SK-N-MC (cell line): ENCODE measurements around the gene AADAC.
"Not testable (repeated sequence)": the region's sequence is repeated elsewhere in the genome, so short reads cannot be mapped to it uniquely, and the experiment has no call there.

ENCODE experiments used
- DNase-seq: peaks from one replicate; pipeline ENCODE4 v3.0.0-alpha.2; 2011; ENCODE audit warnings: low read depth, low spot score
- H3K27ac ChIP-seq: fragments of 200-600 bp; sonication (generic); 2 replicates; pipeline ENCODE4 v1.5.1; 2016; ENCODE audit warnings: mixed run types
- H3K36me3 ChIP-seq: fragments of 200-600 bp; sonication (generic); 2 replicates; pipeline ENCODE4 v1.6.1; 2017; ENCODE audit warnings: antibody characterized with exemption, low read length, mixed read lengths; ENCODE audit not compliant: insufficient read depth
- H3K4me3 ChIP-seq: fragments of 200-600 bp; sonication (generic); 2 replicates; pipeline ENCODE4 v1.5.1; 2016
- H3K9ac ChIP-seq: fragments of 200-600 bp; sonication (generic); 2 replicates; pipeline ENCODE4 v1.8.0; 2017; ENCODE audit warnings: mixed run types, mixed read lengths; ENCODE audit not compliant: insufficient read length
- H3K9me3 ChIP-seq: fragments of 200-600 bp; sonication (generic); 2 replicates; pipeline ENCODE4 v1.6.1; 2017; ENCODE audit warnings: low read depth, mild to moderate bottlenecking, antibody characterized with exemption, low read length, moderate library complexity, mixed read lengths
- EZH2 ChIP-seq: fragments of 200-600 bp; sonication (generic); IDR thresholded peaks from one replicate; pipeline ENCODE4 v1.6.1; 2017; ENCODE audit warnings: antibody characterized with exemption
- FOXP2 ChIP-seq: optimal IDR thresholded peaks from 2 replicates; pipeline ENCODE3; 2011; ENCODE audit warnings: mild to moderate bottlenecking, moderate library complexity; ENCODE audit not compliant: insufficient read depth; ENCODE audit errors: extremely low read length, control extremely low read depth
- POLR2AphosphoS5 ChIP-seq: IDR thresholded peaks from 2 replicates; pipeline ENCODE4 v1.6.1; 2012; ENCODE audit warnings: mild to moderate bottlenecking, low read depth, low read length, borderline replicate concordance

The AADAC gene

GRCh38 chr3:151871639-151872468 lies 57.9 kb downstream of the AADAC start:
- H3K9ac ChIP-seq, result no peak overlapping the region
- no peak for DNase-seq
- TF ChIP-seq EZH2 (no peak), POLR2AphosphoS5 (no peak), FOXP2 (no peak)
- peak overlapping the region; percentile 9; the same call in 1 of the 2 replicates for H3K27ac ChIP-seq
- H3K36me3 ChIP-seq, result no peaks in the 10 kb centered on the region
- no peak overlapping the region for H3K4me3 ChIP-seq
- no peaks in the 10 kb centered on the region for H3K9me3 ChIP-seq

- H3K9ac ChIP-seq, result peak within 1 kb of the TSS; percentile 11
These were observed 59.5 kb downstream of the AADAC start, which contains the start of gene SUCNR1 for GRCh38 chr3:151873398-151873797. Gene SUCNR1 (plus strand): TSS chr3:151873643. CDS start chr3:151879893, 6,250 bp downstream.

GRCh38 chr3:151874079-151874478 lies 60.2 kb downstream of the AADAC start:
- DNase-seq, H3K27ac ChIP-seq, H3K9me3 ChIP-seq, H3K9ac ChIP-seq, H3K4me3 ChIP-seq, H3K36me3 ChIP-seq: not testable (repeated sequence)

More at GRCh38 chr3:151873398-151873797, 59.5 kb downstream of the AADAC start, which contains the start of gene SUCNR1:
- no peak for DNase-seq
- Histone ChIP-seq H3K27ac (peak within 1 kb of the TSS; percentile 78), H3K36me3 (no peaks in the 10 kb centered on the region), H3K9me3 (no peaks in the 10 kb centered on the region), H3K4me3 (peak within 1 kb of the TSS; percentile 40)
- TF ChIP-seq FOXP2 (no peak), EZH2 (no peak), POLR2AphosphoS5 (no peak)

GRCh38 chr3:151875759-151876158 lies 61.8 kb downstream of the AADAC start:
- H3K4me3 ChIP-seq, result peak overlapping the region; percentile 7
- no peaks in the 10 kb centered on the region for H3K9me3 ChIP-seq
- TF ChIP-seq FOXP2 (no peak), EZH2 (no peak), POLR2AphosphoS5 (no peak)
- H3K36me3 ChIP-seq, result no peaks in the 10 kb centered on the region
- H3K27ac ChIP-seq, result peak overlapping the region; percentile 7
- no peak overlapping the region for H3K9ac ChIP-seq
- DNase-seq, result no peak

- DNase-seq, result no peak
These were observed 63.4 kb downstream of the AADAC start for GRCh38 chr3:151877269-151877668.

More at GRCh38 chr3:151877269-151877668, 63.4 kb downstream of the AADAC start:
- TF ChIP-seq FOXP2 (no peak), EZH2 (no peak)
- H3K9me3 ChIP-seq, result no peaks in the 10 kb centered on the region
- no peak overlapping the region for H3K27ac ChIP-seq
- H3K4me3 ChIP-seq, result no peak overlapping the region
- no peaks in the 10 kb centered on the region for H3K36me3 ChIP-seq
- H3K9ac ChIP-seq, result no peak overlapping the region
